Measurements from ENCODE around the gene ANO3.
A peak's percentile ranks its signal among the peaks of the same experiment; 100 is the strongest.
"Not testable (repeated sequence)": the region's sequence is repeated elsewhere in the genome, so short reads cannot be mapped to it uniquely, and the experiment has no call there.

ANO3 gene

GRCh38 chr11:26579683-26580082, 247.8 kb downstream of the ANO3 start:
- FAIRE-seq = no peak

- no peak for FAIRE-seq
These were observed 249.0 kb downstream of the ANO3 start for GRCh38 chr11:26580929-26581328.

- FAIRE-seq = no peak
These were observed 251.6 kb downstream of the ANO3 start for GRCh38 chr11:26583550-26583949.

GRCh38 chr11:26584818-26585217, 252.9 kb downstream of the ANO3 start:
- no peak for FAIRE-seq

- no peak for FAIRE-seq
These were observed 255.1 kb downstream of the ANO3 start for GRCh38 chr11:26587073-26587472.

- FAIRE-seq = no peak
These were observed 261.8 kb downstream of the ANO3 start for GRCh38 chr11:26593691-26594090.

GRCh38 chr11:26595207-26595865, 263.4 kb downstream of the ANO3 start:
- not testable (repeated sequence) for FAIRE-seq

GRCh38 chr11:26597049-26597689, 265.2 kb downstream of the ANO3 start:
- not testable (repeated sequence) for FAIRE-seq

GRCh38 chr11:26597899-26598298, 266.0 kb downstream of the ANO3 start:
- FAIRE-seq = no peak

- no peak for FAIRE-seq
These were observed 267.5 kb downstream of the ANO3 start for GRCh38 chr11:26599425-26599824.

- no peak for FAIRE-seq
These were observed 268.0 kb downstream of the ANO3 start for GRCh38 chr11:26599876-26600434.

- no peak for FAIRE-seq
These were observed 276.0 kb downstream of the ANO3 start for GRCh38 chr11:26607725-26608506.

- FAIRE-seq = no peak
These were observed 276.7 kb downstream of the ANO3 start for GRCh38 chr11:26608507-26609146.

GRCh38 chr11:26613759-26614158, 281.8 kb downstream of the ANO3 start:
- no peak for FAIRE-seq

- FAIRE-seq = no peak
These were observed 286.5 kb downstream of the ANO3 start for GRCh38 chr11:26618441-26618840.

GRCh38 chr11:26620282-26621045, 288.5 kb downstream of the ANO3 start:
- FAIRE-seq = peak; percentile 20

GRCh38 chr11:26621132-26621531, 289.2 kb downstream of the ANO3 start:
- FAIRE-seq = no peak

- no peak for FAIRE-seq
These were observed 290.3 kb downstream of the ANO3 start for GRCh38 chr11:26622181-26622580.

- no peak for FAIRE-seq
These were observed 291.2 kb downstream of the ANO3 start for GRCh38 chr11:26623076-26623659.

- FAIRE-seq = no peak
These were observed 294.4 kb downstream of the ANO3 start for GRCh38 chr11:26626346-26626745.

- FAIRE-seq = no peak
These were observed 300.8 kb downstream of the ANO3 start for GRCh38 chr11:26632691-26633159.

GRCh38 chr11:26643314-26643713, 311.4 kb downstream of the ANO3 start:
- FAIRE-seq = not testable (repeated sequence)

All from TTC549 (cell line).